Adrenal gland (tissue), 12 donors: ENCODE data around the gene PNN. TPM values are rescaled to one million over a fixed set of nuclear protein-coding genes. Genes with fewer than 3 reads are reported as not detected.
A peak's percentile ranks its signal among the peaks of the same experiment; 100 is the strongest.

Source experiments
- DNase-seq, 7 donors: peaks; one replicate each; pipeline ENCODE4 v3.0.0-alpha.2; 2019 to 2020
- H3K27ac ChIP-seq, 5 donors: fragments of 200-600 bp; sonication (generic) in 4 of 5; 1 replicate in 3 of 5; 2 replicates in 2 of 5; pipeline versions ENCODE4 v1.5.1 to v1.8.0; 2016 to 2020; ENCODE audit warnings: mild to moderate bottlenecking in 1 of 5
- H3K27me3 ChIP-seq: fragments of 200-600 bp; 2 replicates; pipeline ENCODE4 v1.8.0; 2021
- H3K36me3 ChIP-seq, 2 donors: fragments of 200-600 bp; replicated peaks in 1 of 2; 1 replicate in 1 of 2; 2 replicates in 1 of 2; pipeline versions ENCODE4 v1.5.1 to v1.8.0; 2018 to 2022
- H3K4me1 ChIP-seq, 2 donors: fragments of 200-600 bp; replicated peaks in 1 of 2; 1 replicate in 1 of 2; 2 replicates in 1 of 2; pipeline versions ENCODE4 v1.5.1 to v1.8.0; 2018 to 2021
- H3K4me3 ChIP-seq, 4 donors: fragments of 200-600 bp; sonication (generic) in 3 of 4; one replicate each; pipeline ENCODE4 v1.5.1; 2016 to 2018
- H3K9me3 ChIP-seq, 3 donors: fragments of 200-600 bp; sonication (generic) in 1 of 3; replicated peaks in 1 of 3; 1 replicate in 2 of 3; 2 replicates in 1 of 3; pipeline versions ENCODE4 v1.5.1 to v1.8.0; 2016 to 2021
- POLR2A ChIP-seq, 2 donors: fragments of 450-650 bp; IDR thresholded peaks; one replicate each; pipeline ENCODE4 v1.6.1; 2017; ENCODE audit warnings: antibody characterized with exemption in 2 of 2, mild to moderate bottlenecking in 2 of 2, moderate library complexity in 1 of 2
- WGBS, 4 donors: extraction: QIAGEN DNeasy Blood & Tissue Kit in 2 of 4; methylation state at CpG; one replicate each; pipeline versions ENCODE4 v1.1.5 to v1.1.7; 2013 to 2017; 5-methylcytosine and 5-hydroxymethylcytosine counted together
- intact Hi-C, 2 donors: fragments of 100-400 bp; cut with DNase I; formaldehyde crosslinking; loops; one replicate each; pipeline versions ENCODE4 v1.14.1 to v1.15.0; 2022 to 2023
- polyA plus RNA-seq, 3 donors: library from polyadenylated mRNA; stranded (reverse); fragments of 200-250 nt in 2 of 3; fragments of 350-450 nt in 1 of 3; fragmentation: Illumina TruSeq in 1 of 3; extraction: RNeasy Lipid Tissue Mini Kit (QIAGEN cat#74804) in 1 of 3; gene quantifications; one replicate each; pipeline ENCODE4 v1.2.3, GENCODE V29; 2013 to 2014
- total RNA-seq, 9 donors: library from RNA; depleted of rRNA in 4 of 9; stranded (reverse); fragments of >200 nt in 4 of 9; fragments of 120-200 nt in 1 of 9; fragmentation: NEBNext Ultra II Directional in 1 of 9; extraction: Animal tissue kit (Norgen Biotek cat#: 25700) in 1 of 9; gene quantifications; one replicate each; pipeline versions ENCODE4 v1.1.0 to v1.2.4, GENCODE V29; 2013 to 2023
- TF ChIP-seq, protein P1 (sequence below), 6 experiments: fragments of 450-650 bp in 4 of 6; fragments of 200-600 bp in 2 of 6; sonication (generic) in 1 of 6; IDR thresholded peaks; 1 replicate in 5 of 6; 2 replicates in 1 of 6; pipeline versions ENCODE4 v1.5.1 to v1.8.0; 2016 to 2021; ENCODE audit warnings: antibody characterized with exemption in 6 of 6, mild to moderate bottlenecking in 2 of 6, moderate library complexity in 1 of 6
- donor health status: healthy with polysubstance abuse.
- donor health status: Bipolar disorder and iron deficiency.
- donor health status: DM: yes; HTN: yes; CAD: no.
- donor health status: DM: no; HTN: no; CAD: no.
- donor health status: DM: no; HTN: no; CAD: no.
- donor health status: DM: yes; HTN: yes; CAD: no.

Gene PNN
- total and polyA plus RNA-seq, 12 donors: 11.3 to 86.0 (median 41.5) TPM

DNA sequence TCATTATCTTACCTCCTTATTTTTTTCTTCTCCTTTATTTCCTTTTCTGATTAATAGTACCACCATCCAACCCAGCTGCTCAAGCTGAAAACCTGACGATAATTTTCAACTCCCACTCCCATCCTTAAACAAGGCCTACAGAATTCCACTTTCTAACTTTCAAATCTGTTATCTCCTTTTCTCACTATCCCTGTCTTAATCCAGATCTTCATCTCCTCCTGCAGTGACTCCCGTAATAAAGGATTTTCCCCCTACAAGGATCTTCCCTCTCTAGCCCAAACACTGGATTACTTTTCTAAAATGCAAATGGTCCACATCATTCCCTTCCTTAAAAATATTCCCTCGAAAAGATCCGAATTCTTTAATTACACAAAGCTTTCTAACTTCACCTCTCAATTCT lies 6.5 kb upstream of the PNN start:
- no peaks in the 10 kb centered on the region for H3K9me3 ChIP-seq
- no peak overlapping the region for H3K27ac ChIP-seq
- intact Hi-C loops: loop anchor here (10.0 kb wide), 1 partner anchor 54 kb away; the partner anchor contains the start of gene GEMIN2 (in 2 of the 2)
- peak overlapping the region in 1 of 4 donors; percentile 96 for H3K4me3 ChIP-seq
- H3K27me3 ChIP-seq: no peaks in the 10 kb centered on the region
- no peaks in the 10 kb centered on the region for H3K36me3 ChIP-seq
- H3K4me1 ChIP-seq: peaks cover 23 to 45% of the 10 kb centered on the region in 2 donors
- WGBS, 4 donors: 65 to 70% (median 68%) methylated on average over 4 of the region's 4 CpGs
- no peak for TF ChIP-seq POLR2A (IDR thresholded peaks at IDR 0.05)
- TF ChIP-seq, protein P1, sequence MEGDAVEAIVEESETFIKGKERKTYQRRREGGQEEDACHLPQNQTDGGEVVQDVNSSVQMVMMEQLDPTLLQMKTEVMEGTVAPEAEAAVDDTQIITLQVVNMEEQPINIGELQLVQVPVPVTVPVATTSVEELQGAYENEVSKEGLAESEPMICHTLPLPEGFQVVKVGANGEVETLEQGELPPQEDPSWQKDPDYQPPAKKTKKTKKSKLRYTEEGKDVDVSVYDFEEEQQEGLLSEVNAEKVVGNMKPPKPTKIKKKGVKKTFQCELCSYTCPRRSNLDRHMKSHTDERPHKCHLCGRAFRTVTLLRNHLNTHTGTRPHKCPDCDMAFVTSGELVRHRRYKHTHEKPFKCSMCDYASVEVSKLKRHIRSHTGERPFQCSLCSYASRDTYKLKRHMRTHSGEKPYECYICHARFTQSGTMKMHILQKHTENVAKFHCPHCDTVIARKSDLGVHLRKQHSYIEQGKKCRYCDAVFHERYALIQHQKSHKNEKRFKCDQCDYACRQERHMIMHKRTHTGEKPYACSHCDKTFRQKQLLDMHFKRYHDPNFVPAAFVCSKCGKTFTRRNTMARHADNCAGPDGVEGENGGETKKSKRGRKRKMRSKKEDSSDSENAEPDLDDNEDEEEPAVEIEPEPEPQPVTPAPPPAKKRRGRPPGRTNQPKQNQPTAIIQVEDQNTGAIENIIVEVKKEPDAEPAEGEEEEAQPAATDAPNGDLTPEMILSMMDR (IDR thresholded peaks at IDR 0.05): no peak
- DNase-seq: no peak

GRCh38 chr14:39169541-39169900 lies 5.5 kb upstream of the PNN start:
- no peaks in the 10 kb centered on the region for H3K27me3 ChIP-seq
- H3K4me1 ChIP-seq: peaks cover 23 to 45% of the 10 kb centered on the region in 2 donors
- DNase-seq: peak in 3 of 7 donors; percentile 22 to 30 (median 23)
- no peak for TF ChIP-seq POLR2A (IDR thresholded peaks at IDR 0.05)
- TF ChIP-seq, protein P1 (IDR thresholded peaks at IDR 0.05): no peak
- H3K27ac ChIP-seq: peak overlapping the region; percentile 78 to 100 (median 98)
- H3K9me3 ChIP-seq: no peaks in the 10 kb centered on the region
- no peaks in the 10 kb centered on the region for H3K36me3 ChIP-seq
- intact Hi-C loops: loop anchor here (10.0 kb wide), 1 partner anchor 55 kb away; the partner anchor contains the start of gene GEMIN2 (in 2 of the 2)
- H3K4me3 ChIP-seq: peak overlapping the region; percentile 0 to 96 (median 74)
- WGBS, 4 donors: 0% methylated on average over 7 of the region's 7 CpGs

GRCh38 chr14:39173198-39173597 lies 1.9 kb upstream of the PNN start:
- TF ChIP-seq, protein P1 (IDR thresholded peaks at IDR 0.05): no peak
- TF ChIP-seq POLR2A (IDR thresholded peaks at IDR 0.05): no peak
- intact Hi-C loops: loop anchor here in 1 of 2 donors (10.0 kb wide), 1 partner anchor 262 kb away; the partner anchor contains the start of gene FBXO33
- no peaks in the 10 kb centered on the region for H3K27me3 ChIP-seq
- H3K27ac ChIP-seq: no peak overlapping the region
- H3K9me3 ChIP-seq: no peaks in the 10 kb centered on the region
- H3K4me1 ChIP-seq: peaks cover 16 to 35% of the 10 kb centered on the region in 2 donors
- DNase-seq: no peak
- H3K4me3 ChIP-seq: no peak overlapping the region
- WGBS, 4 donors: 89 to 91% (median 89%) methylated on average over 3 of the region's 3 CpGs
- H3K36me3 ChIP-seq: peaks cover 0 to 19% of the 10 kb centered on the region in 2 donors

DNA sequence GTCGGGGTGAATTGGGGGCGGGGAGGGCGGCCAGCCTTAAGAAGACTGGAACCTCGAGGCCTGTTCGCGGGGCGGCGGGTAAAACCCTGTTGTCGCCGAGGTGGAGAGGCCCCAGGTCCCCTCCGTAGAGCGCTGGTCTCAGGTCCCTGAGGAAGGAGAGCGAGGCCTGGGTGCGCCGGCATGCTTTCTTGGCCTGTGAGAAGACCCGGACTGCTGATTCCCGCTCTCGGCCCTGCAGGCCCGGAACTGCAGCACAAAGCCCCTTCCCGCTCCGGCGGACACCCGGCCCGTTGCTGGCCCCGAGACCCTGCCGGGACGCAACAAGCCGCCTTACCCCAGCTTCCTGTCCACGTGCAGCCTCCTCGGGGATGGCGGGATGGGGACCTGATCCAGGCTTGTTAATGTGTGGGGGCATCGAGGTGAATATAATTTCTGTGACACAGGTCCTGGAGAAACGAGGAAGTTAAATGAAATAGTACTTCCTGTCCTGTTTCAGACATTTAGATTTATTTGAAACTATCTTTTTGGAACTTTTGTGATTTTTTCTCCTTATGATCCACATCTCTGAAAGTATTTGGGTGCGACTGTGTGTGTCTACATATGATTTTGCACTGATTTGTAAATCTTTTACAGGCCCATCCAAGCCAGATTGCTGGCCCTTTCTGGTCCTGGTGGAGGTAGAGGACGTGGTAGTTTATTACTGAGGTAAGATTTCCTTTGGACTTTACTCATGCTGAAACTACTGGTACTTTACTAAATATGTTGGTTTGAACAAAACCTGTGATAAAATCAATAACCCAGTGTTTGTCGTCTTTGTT lies 600 bp downstream of the PNN start:
- intact Hi-C loops: loop anchor here in 1 of 2 donors (10.0 kb wide), 1 partner anchor 259 kb away; the partner anchor contains the start of gene FBXO33
- H3K27ac ChIP-seq: peak overlapping the region; percentile 62 to 97 (median 94)
- peaks cover 6 to 24% of the 10 kb centered on the region in 2 donors for H3K4me1 ChIP-seq
- TF ChIP-seq POLR2A (IDR thresholded peaks at IDR 0.05): no peak
- TF ChIP-seq, protein P1 (IDR thresholded peaks at IDR 0.05): no peak
- no peaks in the 10 kb centered on the region for H3K27me3 ChIP-seq
- no peaks in the 10 kb centered on the region for H3K9me3 ChIP-seq
- H3K36me3 ChIP-seq: peaks cover 0 to 44% of the 10 kb centered on the region in 2 donors
- 1 to 3% (median 1%) methylated on average over 9 to 36 of the region's 36 CpGs for WGBS, 4 donors
- H3K4me3 ChIP-seq: peak overlapping the region; percentile 57 to 89 (median 86)
- DNase-seq: peak in 2 of 7 donors; percentile 47
